GM21423 (cell line): ENCODE measurements around the gene POLR3C.
"Not testable (repeated sequence)": the region's sequence is repeated elsewhere in the genome, so short reads cannot be mapped to it uniquely, and the experiment has no call there.

Experiments used
- ATAC-seq: cut with Tn5 transposase; IDR thresholded peaks from one replicate; pipeline ENCODE4 v1.9.1; 2021; ENCODE audit warnings: mild to moderate bottlenecking, moderate library complexity; ENCODE audit not compliant: unreplicated experiment

The POLR3C gene, protein sequence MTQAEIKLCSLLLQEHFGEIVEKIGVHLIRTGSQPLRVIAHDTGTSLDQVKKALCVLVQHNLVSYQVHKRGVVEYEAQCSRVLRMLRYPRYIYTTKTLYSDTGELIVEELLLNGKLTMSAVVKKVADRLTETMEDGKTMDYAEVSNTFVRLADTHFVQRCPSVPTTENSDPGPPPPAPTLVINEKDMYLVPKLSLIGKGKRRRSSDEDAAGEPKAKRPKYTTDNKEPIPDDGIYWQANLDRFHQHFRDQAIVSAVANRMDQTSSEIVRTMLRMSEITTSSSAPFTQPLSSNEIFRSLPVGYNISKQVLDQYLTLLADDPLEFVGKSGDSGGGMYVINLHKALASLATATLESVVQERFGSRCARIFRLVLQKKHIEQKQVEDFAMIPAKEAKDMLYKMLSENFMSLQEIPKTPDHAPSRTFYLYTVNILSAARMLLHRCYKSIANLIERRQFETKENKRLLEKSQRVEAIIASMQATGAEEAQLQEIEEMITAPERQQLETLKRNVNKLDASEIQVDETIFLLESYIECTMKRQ

DNA sequence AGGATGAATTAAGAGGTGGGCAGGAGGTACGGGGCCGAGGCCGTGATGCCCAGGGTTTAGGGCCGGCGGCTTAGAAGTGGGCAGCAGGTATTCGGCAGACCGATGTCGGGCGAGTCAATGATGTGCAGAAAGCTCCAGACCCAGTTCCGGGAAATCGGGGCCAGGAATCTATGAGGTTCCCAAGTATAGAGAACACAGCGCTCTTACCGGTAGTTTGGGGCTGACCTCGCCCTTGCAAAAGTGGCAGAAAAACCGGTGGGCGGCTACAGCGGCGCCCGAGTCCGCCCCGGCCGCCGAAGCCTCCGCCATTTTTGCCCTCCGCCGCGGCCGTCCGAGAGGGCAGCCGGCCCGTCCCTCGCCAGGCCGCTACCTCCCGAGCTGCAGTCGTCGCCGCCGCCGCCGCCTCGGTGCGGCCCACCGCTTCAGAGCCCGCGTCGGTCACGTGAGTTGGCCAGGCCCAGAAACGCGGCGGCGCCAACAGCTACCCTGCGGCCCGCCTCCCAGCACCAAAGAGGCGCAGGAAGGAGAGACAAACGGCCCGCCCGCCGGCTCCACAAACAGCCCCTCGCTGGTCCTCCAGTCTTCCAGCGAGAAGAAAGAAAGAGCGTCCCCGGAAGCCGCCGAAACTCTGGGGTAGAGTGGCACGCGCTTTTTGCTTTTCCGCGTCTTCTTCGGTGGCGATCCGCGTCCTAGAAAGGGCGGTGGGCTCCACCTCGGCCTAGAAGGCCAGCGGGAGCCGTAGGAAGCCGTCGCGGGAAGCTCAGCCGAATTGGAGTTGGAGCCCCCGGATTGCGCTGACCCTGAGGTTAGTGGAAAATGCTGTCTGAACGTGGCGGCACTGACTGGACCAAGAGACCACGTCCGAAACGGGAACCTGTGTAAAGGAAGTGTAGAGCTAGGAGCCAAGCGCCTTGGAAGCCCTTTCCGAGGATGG is at the start of gene POLR3C, which contains the start of gene RNF115:
Gene POLR3C (plus strand): TSS at position 636 of the 934 bp plus-strand sequence. CDS start 1,577 bp downstream, outside the sequence.
Gene RNF115 (minus strand): TSS at position 531 of the 934 bp plus-strand sequence. CDS start 222 bp downstream, at position 309.
- ATAC-seq: peak; percentile 84

DNA sequence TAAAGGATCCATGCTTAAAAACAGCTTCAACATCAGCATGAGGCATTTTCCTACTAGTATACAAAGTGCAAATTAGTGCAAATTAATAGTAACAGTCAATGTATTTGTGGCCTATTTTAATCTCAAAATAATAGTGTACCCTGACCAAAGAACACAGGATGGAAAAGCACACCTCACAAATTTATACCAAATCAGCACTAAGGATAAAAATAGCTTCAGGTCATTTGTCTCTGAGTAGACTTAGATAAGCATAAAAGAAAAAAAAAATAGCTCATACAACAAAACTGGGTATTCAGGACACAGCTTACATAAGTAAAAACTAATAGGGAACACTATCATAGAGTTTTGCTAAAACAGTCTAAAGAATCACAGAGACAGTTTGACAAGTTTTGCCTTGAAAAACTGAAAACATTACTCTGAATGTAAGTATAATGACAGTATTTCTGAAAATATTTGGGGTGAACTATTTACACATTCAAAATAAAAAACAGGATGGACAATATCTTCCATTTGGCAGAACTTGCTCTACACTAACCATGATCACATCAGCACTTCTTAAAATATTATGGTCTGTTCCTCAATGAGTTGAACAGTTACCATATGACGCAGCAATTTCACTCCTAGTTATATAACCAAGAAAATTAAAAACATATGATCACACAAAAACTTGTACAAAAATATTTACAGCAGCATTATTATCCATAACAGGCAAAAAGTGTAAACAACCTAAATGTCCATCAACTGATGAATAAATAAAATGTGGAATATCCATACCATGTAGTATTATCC is 46.4 kb upstream of the POLR3C start:
- no peak for ATAC-seq

DNA sequence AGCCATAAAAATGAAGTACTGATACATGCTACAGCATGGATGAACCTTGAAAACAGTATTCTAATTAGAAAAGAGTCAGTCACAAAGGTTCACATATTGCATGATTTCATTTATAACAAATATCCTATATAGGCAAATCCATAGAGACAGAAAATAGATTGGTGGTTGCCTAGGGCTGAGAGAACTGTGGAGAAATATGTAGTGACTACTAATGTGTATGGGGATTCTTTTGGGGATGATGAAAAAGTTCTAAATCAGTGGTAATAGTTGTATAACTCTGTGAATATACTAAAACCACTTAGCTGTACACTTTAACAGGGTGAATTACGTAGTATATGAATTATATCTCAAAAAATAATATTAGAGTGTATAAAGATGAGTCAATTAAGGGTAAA is 45.9 kb upstream of the POLR3C start:
- ATAC-seq: no peak

DNA sequence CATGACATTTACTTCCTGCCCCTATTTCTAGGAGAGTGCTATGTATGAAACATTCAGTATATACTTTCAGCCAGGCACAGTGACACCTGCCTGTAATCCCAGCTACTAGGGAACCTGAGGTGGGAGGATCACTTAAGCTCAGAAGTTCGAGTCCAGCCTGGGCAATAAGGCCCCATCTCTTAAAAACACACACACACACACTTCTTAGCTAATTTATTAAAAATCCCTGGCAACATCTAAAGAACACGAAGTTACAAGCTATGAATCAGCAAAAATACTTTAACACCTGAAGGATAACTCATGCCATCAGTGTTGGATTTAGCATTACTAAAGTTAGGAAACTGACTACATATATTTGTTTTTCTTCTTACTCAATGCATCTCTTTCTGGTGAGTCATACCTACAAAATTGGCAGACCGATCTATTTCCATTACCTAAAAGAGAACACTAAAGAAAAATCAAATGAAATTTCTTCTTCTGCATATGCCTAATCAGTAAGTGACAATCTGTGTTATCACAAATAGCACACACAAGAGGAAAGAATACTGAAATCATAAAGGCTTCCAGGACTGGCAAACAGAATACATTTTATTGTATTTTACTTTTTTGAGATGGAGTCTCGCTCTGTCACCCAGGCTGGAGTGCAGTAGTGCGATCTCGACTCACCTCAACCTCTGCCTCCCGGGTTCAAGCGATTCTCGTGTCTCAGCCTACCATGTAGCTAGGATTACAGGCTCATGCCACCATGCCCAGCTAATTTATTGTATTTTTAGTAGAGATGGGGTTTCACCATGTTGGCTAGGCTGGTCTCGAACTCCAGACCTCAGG is 41.5 kb upstream of the POLR3C start:
- no peak for ATAC-seq

DNA sequence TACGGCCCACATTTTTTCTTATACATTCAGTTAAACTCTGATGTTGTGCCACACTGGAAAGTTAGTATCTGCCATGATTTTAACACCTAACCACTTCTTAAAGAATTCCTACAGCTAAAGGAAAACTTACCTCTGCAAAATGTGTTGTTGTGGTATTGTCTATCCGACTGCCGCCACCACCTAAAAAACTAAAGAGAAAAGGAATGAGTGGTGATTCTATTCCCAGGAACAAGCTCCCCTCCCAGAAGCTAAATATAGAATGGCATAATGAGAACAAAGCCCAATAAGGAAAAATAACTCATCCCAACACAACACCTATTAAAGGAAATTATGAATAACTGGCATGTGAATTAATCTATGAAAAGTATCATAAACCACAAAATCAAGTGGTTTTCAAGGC is 39.6 kb upstream of the POLR3C start:
- no peak for ATAC-seq

GRCh38 chr1:145785547-145785946 is 38.5 kb upstream of the POLR3C start:
- ATAC-seq: peak; percentile 59

DNA sequence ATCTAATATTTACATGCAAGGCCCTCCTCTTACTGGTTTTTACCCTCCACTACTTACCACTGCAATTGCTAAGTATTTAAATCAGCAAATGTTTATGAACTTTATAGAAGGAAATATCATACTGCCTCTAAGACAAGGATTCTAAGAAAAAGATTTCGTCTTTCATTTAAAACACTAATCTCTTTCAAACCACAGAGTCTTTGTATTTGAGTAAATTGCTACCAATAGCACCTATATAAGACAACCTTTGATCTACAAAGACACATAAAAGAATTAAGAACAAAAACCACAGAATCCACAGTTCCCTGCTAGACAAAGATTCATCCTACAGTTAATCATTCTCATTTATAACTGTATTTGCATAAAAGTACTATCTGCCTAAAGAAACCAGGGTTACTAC is 37.7 kb upstream of the POLR3C start:
- ATAC-seq: no peak

DNA sequence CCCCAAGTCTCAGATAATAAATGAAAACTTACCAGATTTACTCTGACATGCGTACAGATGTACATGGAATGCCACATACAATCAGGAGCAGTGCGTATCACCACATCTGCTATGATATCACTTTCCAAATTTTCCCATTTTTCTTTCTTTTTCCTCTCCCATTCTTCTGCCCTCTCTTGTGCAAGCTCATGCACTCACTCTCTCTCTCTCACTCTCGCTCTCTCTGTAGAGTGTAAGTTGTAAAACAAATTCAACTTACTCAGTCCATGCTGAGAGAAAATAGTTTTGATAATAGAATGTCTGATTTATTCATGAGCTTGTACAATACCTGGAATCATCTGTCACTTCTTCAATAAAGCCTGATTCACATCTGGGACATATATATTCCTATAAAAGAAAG is 35.4 kb upstream of the POLR3C start:
- ATAC-seq: no peak

DNA sequence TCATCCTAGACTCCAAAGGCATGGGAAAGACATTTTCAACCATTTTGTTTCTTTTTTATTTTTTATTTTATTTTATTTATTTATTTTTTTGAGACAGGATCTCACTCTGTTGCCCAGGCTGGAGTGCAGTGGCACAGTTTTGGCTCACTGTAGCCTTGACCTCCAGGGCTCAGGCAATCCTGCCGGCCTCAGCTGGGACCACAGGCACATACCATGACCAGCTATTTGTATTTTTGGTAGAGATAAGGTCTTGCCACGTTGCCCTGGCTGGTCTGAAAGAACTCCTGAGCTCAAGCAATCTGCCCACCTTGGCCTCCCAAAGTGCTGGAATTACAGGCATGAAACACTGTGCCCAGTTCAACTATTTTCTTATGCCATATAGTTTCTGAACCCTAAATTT is 32.1 kb upstream of the POLR3C start:
- ATAC-seq: not testable (repeated sequence)

- ATAC-seq: no peak
Measured at GRCh38 chr1:145792484-145792883, 31.5 kb upstream of the POLR3C start.

- no peak for ATAC-seq
Measured at GRCh38 chr1:145795257-145795881, 28.6 kb upstream of the POLR3C start.

DNA sequence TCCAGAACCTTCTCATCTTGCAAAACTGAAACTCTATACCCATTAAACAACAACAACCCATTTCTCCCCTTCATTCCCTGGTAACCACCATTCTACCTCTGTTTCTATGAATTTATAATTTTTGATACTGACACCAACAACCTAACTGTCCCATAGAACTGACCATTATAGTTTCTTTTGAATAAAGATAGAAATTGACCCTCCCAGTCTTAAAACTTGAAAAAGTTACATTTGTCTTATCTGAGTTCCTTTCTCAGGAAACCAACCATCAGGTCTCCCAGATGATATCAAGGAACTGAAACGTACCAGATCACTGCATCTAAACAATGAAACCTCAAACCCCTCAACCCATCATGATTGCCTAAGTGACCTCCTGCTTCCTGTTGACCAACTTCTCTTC is 27.2 kb upstream of the POLR3C start:
- no peak for ATAC-seq

DNA sequence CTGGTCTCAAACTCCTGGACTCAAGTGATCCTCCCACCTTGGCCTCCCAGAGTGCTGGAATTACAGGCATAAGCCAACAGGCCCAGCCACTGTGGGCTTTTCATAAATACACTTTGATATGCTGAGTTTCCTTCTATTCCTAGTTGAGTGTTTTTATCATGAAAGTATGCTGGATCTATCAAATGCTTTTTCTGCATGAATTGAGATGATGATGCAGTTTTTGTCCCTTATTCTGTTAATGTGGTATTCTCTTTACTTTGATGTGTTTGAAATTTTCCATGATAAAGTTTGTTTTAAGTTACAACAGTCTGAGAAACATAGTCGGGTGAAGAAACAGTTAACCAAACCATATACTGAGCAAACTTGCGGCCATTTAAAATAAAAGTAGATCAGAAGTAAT is 24.2 kb upstream of the POLR3C start:
- ATAC-seq: no peak

DNA sequence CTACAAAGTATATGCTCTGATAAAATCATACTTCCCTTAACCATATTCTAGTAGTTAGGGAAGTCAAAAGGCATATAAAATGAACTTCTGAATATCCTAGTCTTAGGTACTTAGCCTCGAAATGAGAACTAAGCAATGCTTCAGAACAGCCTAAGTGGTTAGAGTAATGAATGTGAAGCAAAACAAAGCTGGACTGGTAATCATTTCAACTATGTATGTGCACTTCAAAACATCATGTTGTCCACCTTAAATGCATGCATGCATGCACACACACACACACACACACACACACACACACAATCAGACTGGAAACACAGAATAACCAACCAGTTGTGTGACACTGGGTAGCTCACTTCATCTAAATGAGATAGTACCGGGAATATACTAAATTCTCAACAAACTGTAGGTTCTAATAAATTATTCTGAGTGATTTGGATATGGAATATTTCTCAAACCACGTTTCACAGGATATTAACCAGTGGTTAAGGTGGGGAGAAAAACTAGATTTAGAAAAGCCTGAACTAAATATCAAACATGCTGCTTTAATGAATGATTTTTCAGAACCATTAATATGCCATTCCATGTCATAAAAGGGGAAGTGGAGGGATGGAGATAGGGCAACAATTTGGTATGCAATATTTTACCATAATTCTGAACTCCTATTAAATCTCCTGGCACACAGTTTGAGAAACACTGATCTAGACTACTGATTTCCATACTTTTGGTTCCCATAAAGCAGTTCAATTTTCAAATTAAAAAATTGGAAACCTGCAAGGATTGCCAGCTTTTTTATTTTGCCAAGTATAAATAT is 19.6 kb upstream of the POLR3C start:
- no peak for ATAC-seq

GRCh38 chr1:145805057-145805456 is 18.9 kb upstream of the POLR3C start:
- no peak for ATAC-seq

DNA sequence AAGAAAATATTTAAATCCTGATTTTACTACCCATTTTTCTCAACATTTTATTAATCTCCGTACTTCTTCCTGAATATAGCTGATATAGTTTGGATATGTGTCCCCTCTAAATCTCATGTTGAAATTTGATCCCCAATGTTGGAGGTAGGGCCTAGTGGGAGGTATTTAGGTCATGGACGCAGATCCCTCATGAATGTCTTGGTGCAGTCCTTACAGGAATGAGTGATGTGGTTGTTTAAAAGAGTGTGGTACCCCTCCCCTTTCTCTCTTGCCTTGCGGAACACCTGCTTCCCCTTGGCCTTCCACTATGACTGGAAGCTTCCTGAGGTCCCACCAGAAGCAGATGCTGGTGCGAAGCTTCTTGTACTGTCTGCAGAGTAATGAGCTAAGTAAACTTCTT is 17.6 kb upstream of the POLR3C start:
- no peak for ATAC-seq

DNA sequence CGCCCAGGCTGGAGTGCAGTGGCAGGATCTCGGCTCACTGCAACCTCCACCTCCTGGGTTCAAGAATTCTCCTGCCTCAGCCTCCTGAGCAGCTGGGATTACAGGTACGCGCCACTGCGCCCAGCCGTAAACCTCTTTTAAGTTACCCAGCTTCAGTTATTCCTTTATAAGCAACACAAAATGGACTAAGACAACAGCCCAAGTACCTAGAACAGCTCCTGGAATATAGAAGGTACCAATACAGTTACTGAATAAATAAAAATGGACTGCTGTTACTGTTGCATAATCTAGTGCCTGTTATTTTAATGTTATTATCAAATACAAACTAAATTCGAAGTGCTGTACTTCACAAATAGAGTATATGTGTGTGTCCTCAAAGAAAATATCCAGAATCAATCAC is 17.2 kb upstream of the POLR3C start:
- ATAC-seq: no peak

- not testable (repeated sequence) for ATAC-seq
Measured at GRCh38 chr1:145812977-145813810, 10.8 kb upstream of the POLR3C start.
